H1 (cell line): ENCODE data around the gene FAM131A. TPM values are rescaled to one million over a fixed set of nuclear protein-coding genes. Genes with fewer than 3 reads are reported as not detected.

Experiments used
- CEBPB ChIP-seq: IDR thresholded peaks from 2 replicates; pipeline ENCODE4 v1.6.1; 2012; ENCODE audit warnings: low read depth, low read length
- CHD7 ChIP-seq: fragments of 300-600 bp; sonication (generic); IDR thresholded peaks from 2 replicates; pipeline ENCODE4 v1.7.1; 2012; ENCODE audit warnings: low read length, moderate library complexity, mild to moderate bottlenecking, inconsistent platforms; ENCODE audit not compliant: insufficient replicate concordance
- FOSL1 ChIP-seq: IDR thresholded peaks from 2 replicates; pipeline ENCODE4 v1.6.1; 2011; ENCODE audit warnings: mild to moderate bottlenecking, low read depth, low read length, moderate library complexity; ENCODE audit not compliant: insufficient read depth
- KDM4A ChIP-seq: IDR thresholded peaks from one replicate; pipeline ENCODE4 v1.7.1; 2012; ENCODE audit warnings: low read depth, mild to moderate bottlenecking, moderate library complexity, low read length, inconsistent platforms; ENCODE audit not compliant: severe bottlenecking
- NRF1 ChIP-seq: IDR thresholded peaks from 2 replicates; pipeline ENCODE4 v1.6.1; 2011; ENCODE audit warnings: mild to moderate bottlenecking, low read depth, low read length, improper control_type of control experiment
- POLR2A ChIP-seq, 2 experiments: IDR thresholded peaks; 1 replicate in 1 of 2; 2 replicates in 1 of 2; pipeline ENCODE4 v1.6.1; 2011; ENCODE audit warnings: low read depth in 2 of 2, low read length in 2 of 2, mild to moderate bottlenecking in 2 of 2; ENCODE audit errors: control extremely low read depth in 1 of 2
- POLR2AphosphoS5 ChIP-seq: IDR thresholded peaks from 2 replicates; pipeline ENCODE4 v1.6.1; 2011; ENCODE audit warnings: low read depth, low read length
- SIN3A ChIP-seq, 2 experiments: IDR thresholded peaks in 1 of 2; conservative IDR thresholded peaks in 1 of 2; 2 replicates each; pipeline ENCODE4 v1.6.1; 2011 to 2012; ENCODE audit warnings: low read length in 2 of 2, improper control_type of control experiment in 1 of 2, low read depth in 1 of 2, mild to moderate bottlenecking in 1 of 2
- SP1 ChIP-seq: IDR thresholded peaks from 2 replicates; pipeline ENCODE4 v1.6.1; 2011; ENCODE audit warnings: low read depth, low read length
- TAF1 ChIP-seq: IDR thresholded peaks from 2 replicates; pipeline ENCODE4 v1.6.1; 2011; ENCODE audit warnings: mild to moderate bottlenecking, low read depth, low read length
- polyA plus RNA-seq, 7 experiments: library from polyadenylated mRNA; depleted of rRNA in 3 of 7; stranded (reverse) in 5 of 7; unstranded in 2 of 7; fragments of >200 nt in 5 of 7; fragments of 200-250 nt in 2 of 7; gene quantifications; 1 replicate in 5 of 7; 2 replicates in 1 of 7; 4 replicates in 1 of 7; pipeline versions ENCODE4 v1.2.1 to v1.2.3, GENCODE V29; 2011 to 2013; ENCODE audit warnings: missing spikeins in 2 of 7, mixed read lengths in 2 of 7
- total RNA-seq: library from RNA; stranded (reverse); fragmentation: NEBNext Ultra II Directional; extraction: Animal tissue kit (Norgen Biotek cat#: 25700); gene quantifications from 2 replicates; pipeline ENCODE4 v1.2.1, GENCODE V29; 2021

Gene FAM131A
- total and polyA plus RNA-seq, 2 of the 8 experiments (the other 6 are each of a cell fraction or from before 2014, with no cell fraction given), result 16.0 to 21.9 TPM

- TF ChIP-seq NRF1, result peak; percentile 53
- peak; percentile 91 for TF ChIP-seq TAF1
- TF ChIP-seq CEBPB, result no peak
- no peak for TF ChIP-seq FOSL1
- peak; percentile 83 to 86; a peak in 2 of 3 replicates for TF ChIP-seq POLR2A (IDR thresholded peaks at IDR 0.05; ENCODE audit: control extremely low read depth in 1 of 2, low read depth in 2 of 2, low read length in 2 of 2)
- 0 out of 4 replicates have a peak, but pooled peaks have one; percentile 70 to 75 for TF ChIP-seq SIN3A (conservative IDR thresholded peaks at IDR 0.05 in 1 of 2, IDR thresholded peaks at IDR 0.05 in 1 of 2; ENCODE audit: low read depth in 1 of 2, low read length in 2 of 2)
- TF ChIP-seq SP1, result 0 out of 2 replicates have a peak, but pooled peaks have one; percentile 11
- peak; percentile 77 for TF ChIP-seq POLR2AphosphoS5
- TF ChIP-seq KDM4A, result peak; percentile 30
- TF ChIP-seq CHD7, result no peak
Measured at GRCh38 chr3:184314363-184314699, 23.1 kb upstream of the FAM131A start, which contains the start of gene EIF4G1 (continued).
